Skin of body (tissue), 2 donors: ENCODE measurements around the gene DAP. TPM values are rescaled to one million over a fixed set of nuclear protein-coding genes. Genes with fewer than 3 reads are reported as not detected.

ENCODE experiments used
- DNase-seq: peaks from one replicate; lab custom pipeline; 2025; lab: John Stamatoyannopoulos, UW
- total RNA-seq: library from RNA; depleted of rRNA; stranded (reverse); fragments of >200 nt; gene quantifications from one replicate; pipeline ENCODE4 v1.2.3, GENCODE V29; 2014

The DAP gene
- total RNA-seq, 1 donor from 2014 or later, result 27.4 TPM

DNA sequence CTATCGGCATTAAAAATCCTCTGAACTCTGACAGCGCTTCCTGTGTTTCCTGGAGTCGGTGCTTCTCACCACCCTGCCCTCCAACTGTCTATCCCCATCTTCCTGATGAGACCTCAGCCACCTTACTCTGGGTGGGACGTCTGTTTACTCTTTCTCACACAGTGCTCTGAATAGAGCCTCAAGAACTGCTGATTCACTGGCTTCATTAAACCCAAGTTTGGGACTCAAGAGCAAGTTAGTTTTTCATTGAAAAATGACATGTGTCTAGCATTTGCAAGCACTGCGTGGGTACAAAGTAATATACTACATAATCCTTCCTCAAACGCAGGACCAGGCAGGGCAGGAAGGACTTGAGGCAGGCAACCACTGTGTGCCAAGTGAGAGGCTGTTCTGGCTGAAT, 49.5 kb downstream of the DAP start:
- DNase-seq, result no peak

DNA sequence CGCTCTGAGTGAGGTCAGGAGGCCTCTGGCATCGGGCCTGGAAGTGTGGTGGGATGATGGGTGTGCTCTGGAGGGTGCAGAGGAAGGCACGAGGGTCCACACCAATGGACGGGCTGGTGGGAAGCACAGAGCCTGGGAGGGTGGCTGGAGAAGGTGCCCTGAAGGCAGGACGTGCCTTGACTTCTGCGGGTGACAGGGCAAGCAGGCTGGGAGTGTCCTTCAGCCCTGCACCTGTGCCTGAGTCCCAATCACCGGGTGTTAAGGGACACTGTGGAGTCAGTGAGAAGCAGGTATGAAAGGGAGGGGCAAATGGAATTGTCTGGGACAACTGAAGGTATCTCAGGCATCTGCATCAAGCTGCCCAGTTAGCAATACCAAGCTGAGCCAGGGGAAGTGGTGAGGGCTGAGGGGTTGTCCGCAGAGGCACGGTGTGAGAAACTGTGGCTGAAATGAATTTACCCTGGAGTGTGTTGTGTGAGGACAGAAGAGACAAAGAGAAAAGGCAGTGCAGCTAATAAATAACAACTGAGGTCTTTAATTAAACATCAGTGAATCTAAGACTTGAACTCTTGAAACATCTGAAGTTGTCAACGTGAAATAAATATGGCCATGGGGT, 50.4 kb downstream of the DAP start:
- no peak for DNase-seq

DNA sequence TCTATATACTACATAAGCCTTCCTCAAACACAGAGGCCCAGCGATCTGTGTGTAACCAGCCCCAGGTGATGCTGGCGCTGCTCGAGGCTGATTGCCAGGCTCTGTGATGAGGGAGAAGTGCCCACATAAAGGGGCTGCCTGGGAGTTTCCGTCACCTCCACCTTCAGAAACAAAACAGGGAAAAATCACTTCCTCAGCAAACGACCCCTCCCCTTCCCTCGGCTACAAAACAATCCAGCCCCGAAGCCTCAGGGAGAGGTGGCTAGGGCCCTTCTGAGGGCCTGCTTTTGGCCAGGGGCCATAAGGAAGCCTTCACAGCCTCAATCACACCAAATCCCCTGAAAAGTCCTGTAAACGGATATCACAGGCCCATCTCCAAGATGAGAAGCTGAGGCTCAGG, 51.1 kb downstream of the DAP start:
- no peak for DNase-seq

DNA sequence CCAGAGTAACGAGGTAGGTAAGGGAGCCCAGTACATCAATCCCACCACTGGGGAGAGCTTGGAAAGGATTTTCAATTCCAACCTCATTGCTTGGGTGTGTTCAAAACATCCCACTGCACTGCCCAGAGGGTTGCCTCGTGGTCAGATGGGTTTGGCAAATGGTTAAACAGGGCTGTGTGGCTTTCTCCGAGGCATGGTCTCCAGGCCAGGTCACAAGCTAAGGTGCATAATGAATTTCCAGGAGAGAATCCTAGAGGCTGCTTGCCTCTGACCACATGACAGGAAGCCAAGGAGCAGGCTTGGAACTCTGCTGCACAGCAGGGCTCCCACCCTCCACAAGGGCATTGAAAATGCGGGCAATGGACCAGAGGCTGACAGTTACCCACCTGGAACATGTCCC, 51.6 kb downstream of the DAP start:
- no peak for DNase-seq

DNA sequence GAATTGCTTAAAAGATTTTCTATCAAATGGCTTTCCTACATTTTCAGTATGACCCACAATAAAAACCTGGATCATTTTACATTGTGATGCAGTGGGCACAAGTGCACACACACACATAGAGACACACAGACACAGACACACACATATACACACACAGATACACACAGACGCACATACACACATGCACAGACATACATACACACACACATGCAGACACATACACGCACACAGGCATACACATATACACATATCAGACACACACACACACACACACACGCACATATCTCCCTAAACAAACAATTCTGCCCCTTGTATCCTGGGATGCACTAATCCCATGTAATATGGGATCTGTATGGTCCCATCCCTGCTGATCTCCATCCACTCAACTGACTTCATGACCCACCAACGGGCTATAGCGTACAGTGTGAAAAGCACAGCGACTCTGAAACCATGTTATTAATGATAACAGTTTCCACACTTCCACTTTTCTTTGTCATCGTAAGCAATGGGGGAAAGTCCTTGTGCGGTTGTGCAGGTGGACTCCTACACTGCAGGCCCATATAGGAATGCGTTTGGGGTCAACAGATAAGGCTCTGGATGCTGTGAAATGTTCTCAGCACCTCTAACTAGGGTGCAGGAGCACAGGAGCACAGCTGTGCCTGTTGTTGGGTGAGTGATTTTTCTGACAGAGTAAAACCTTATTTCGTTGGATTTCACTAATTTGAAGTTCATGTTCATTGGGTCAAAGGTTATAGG, 52.7 kb downstream of the DAP start:
- DNase-seq, result no peak

DNA sequence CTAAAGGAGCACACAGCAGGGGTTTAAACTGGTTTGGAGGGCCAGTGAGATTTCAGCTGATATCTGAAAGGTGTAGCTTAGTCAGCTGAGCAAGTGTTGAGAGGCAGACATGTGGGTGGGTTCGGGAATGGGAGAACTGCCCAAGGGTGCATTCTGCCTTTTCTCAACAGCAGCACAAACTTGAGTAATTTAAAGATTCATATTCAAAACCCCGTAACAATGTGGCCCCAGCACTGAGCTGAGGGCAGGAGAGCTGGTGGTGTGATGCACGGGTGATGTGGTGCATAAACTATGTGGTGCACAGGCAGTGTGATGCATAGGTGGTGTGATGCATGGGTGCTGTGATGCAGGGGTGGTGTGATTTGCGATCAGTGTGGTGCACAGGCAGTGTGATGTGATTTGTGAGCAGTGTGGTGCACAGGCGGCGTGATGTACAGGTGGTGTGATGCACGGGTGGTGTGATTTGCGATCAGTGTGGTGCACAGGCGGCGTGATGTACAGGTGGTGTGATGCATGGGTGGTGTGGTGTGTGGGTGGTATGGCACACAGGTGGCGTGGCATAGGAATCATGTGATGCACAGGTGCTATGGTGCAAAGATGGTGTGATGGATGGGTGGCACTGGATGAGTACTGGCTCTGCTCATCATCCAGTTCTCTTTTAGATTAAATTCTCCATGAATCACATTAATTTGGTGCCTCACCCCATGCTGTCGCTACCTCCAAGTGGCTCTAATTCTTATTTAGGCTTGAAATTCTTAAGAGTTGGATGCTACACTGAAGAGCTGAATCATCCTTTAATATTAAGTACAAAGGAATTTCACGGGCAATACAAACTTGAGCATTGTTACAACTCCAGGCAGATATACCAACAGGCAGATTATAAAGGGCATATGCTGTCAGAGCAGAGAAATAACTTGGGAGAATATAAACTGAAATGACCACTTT, 53.6 kb downstream of the DAP start:
- DNase-seq, result no peak

DNA sequence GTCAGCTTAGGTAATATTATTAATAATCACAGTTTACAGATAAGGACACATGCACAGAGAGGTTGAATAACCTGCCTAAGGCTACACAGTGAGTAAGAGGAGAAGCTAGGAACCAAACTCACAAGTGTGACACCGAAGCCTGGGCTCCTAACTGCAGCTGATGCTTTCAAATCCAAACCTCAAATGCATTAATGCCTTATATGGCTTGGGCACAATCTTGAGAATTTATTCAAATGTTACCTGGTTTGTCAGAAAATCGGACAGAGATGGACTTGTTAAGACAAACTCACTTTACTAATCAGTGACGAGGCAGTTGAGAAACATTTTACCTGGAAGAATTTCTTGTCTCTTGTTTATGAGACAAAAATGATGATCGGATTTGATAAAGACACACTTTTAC, 54.7 kb downstream of the DAP start:
- DNase-seq, result no peak

DNA sequence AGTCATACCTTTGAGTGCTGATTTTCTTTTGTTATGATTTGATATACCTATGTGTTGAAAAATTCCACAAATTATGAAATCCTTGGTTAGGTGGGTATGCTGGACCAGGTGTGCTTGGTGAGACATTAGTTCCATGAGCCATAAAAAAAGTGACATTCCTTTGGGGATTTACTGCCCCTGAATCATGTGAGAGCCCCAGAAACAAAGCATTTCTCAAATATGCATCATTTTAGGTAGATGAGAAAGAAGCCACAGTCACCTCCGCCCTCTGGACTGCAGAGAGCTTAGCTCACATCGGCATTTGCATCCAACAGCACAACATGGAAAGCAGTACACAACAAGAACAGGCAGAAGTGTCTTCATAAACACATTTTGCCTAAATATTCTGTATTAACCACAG, 55.3 kb downstream of the DAP start:
- DNase-seq, result no peak

DNA sequence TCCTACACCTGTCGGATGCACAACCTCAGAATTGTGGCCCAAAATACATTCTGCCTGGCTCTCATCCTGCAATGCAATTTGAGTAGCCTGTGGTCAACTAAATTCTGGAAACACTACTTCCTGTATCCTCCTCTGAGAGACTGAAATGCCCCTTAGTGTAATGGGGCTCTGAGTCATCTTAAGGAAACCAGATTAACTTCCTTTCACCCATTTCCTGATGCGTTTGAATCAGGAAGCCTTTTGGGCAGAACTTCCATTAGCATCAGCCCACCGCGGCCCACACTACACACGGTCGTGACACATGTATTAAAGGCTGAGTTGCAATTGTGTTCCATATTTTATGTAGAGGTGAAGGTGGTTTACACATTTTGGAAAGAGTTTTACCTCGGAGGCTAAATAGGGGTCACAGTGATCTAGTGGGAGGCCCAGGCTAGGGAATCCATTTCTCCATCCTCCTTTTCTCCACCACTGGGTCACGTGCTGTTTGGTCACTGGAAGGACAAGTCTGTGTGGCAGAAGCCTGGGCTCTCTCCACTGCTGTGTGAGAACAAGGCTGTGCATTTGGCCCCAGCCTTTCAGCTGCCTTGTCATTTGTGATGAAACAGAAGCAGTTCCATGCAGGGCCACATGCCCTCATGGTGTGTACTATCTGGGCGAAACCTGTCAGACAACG, 55.9 kb downstream of the DAP start:
- no peak for DNase-seq

DNA sequence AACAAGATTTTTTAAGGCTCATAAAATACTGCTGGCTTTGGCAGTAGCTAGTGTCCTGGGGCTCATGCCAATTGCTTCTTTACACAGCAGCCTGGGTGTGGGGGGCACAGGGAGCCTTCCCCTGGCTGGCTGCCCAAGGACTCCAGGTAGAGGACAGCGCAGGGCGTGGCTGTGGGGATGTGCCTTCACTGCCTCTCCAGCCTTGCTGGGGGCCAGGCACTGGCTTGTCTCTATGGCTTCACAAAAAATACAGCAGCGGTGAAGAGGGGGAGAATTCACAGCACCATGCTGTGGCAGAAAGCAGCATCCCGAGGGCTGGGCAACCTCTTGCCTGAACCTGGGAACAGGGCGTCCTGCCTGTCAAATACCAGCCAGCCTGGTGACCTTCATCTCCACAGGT, 57.4 kb downstream of the DAP start:
- no peak for DNase-seq

DNA sequence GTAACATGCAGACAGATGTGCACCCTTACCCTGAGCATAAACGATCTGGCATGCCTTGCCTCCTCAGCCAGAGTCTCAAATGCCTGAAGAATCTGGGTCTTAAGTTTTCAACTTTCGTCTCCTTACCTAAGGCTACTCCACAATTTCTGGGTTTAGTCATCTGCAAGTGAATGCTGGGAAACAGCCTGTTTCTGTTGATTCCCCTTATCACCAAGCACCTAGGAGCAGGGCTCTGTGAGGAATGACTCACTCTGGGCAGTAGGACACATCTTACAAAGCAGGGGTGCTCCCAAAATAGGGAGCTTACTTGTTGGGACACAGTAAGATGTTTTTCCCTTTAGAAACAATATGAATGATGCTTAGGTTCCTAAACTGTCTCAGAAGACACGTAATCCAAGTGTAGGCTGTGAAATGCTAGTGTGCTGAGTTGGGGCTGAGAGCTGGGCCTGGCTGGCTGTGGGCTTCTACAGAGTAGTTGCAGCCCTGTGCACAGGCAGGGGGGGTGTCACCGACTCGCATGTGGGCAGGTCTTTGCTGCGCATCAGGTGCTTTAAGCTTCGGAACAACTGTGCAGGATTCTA, 58.0 kb downstream of the DAP start:
- DNase-seq, result no peak

DNA sequence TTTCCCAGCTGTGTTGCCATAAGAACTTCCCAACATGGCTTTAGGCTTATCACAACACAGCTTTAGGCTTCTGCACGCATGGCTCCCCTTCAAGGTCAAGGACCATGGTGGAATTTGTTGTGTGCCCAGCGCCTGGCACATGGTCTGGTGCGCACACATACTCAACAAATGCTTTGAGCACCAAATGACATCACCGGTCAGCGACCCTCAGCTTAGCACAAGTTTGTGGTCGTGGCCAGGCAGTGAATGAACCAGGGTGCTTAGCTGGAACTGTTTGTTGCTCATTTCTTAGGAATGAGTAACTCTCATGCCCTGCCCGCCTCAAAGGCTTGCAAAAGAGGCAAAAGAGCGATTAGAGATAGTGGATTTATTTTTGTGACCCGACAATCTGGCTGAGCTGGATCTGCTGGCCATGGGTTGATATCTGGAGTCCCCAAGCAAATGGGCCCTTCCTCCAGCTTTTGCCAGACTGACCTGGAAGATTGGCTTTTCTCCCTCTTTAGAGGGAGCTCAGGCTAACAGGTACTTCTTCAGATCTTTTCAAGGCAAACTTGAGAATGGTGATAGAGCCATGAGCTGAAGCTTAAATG, 58.9 kb downstream of the DAP start:
- DNase-seq, result no peak

DNA sequence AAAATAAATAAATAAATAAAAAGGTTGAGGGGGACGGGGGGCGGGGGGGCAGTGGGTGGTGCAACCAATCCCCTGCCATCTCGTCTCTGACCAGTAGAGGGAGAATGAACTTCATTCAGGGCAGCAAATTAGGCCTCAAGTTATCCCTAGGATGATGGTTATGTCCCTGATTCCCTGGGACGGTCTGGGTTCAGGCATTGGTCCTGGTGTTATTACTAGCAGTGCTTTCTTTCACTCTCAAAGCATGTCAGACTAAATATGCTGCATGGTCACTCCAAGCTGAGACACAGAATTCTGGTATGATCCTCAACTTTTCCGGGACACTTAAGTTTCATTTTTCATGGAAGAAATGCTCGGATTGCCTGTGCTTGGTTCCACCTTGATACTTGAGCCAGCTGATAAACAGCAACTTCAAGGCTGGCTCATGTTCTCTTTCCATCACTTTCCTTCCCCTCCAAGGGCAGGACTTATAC, 59.4 kb downstream of the DAP start:
- no peak for DNase-seq

DNA sequence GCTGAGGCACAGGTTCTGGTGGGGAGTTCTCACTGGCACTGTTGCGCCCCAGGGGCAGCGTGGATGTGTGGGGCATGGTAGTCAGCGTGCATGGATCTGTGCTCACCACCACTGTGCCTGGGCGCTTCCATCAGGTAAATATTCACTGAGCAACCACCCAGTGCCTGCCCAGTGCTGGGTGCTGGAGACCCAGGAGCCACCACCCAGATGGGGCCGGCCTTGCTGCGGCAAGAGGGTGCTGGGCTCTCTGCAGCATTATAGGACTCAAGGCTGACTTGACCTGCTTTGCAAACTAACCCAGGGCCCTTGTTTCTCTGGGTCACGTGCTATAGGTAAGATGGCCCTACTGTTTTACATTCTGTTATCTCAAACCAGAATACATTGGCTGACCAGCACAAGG, 60.5 kb downstream of the DAP start:
- no peak for DNase-seq

DNA sequence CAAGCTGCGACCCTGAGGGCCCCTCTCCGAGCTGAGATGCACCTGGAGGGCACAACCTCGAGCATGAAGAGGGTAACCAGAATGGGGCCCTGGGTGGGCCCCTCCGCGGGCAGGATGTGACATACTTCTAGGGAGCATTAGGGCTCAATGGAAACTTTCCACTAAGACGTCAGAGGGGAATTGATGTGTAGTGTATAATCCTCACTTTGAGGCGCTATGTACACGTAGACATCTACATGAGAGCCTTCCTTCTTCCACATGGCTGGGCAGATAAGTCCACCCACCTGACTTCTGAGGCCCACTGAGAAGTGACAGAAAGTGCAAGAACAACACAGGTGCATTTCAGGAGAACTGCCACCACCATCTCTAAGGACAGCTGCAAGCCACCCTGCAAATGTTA, 61.0 kb downstream of the DAP start:
- no peak for DNase-seq

DNA sequence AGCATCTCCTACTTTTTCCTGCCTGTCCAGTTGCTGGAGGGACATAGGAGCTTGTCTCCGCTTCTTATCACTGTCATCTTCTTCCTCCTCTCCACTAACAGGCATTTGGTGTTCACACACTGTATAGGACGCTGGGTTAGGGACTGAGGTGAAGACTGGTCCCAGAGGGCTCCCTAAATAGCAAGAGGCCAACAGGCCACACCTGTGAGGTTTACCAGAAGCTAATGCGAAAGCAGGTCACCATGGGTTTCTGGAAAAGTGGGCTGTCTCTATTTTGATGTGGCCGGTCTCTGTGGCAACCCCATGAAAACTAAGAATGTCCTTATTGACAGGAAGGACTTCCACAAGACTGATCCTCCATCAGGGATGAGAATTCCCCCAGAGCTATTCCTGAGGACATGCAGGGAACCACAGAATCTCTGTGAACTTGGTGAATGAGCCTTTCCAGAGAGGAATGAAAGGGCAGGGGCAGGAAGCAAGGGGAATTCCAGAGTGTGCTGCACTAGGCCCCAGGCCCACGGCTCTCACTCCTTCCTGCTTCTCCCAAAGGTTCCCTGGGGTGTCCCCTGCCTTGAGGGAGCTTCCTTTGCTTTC, 61.7 kb downstream of the DAP start:
- no peak for DNase-seq

DNA sequence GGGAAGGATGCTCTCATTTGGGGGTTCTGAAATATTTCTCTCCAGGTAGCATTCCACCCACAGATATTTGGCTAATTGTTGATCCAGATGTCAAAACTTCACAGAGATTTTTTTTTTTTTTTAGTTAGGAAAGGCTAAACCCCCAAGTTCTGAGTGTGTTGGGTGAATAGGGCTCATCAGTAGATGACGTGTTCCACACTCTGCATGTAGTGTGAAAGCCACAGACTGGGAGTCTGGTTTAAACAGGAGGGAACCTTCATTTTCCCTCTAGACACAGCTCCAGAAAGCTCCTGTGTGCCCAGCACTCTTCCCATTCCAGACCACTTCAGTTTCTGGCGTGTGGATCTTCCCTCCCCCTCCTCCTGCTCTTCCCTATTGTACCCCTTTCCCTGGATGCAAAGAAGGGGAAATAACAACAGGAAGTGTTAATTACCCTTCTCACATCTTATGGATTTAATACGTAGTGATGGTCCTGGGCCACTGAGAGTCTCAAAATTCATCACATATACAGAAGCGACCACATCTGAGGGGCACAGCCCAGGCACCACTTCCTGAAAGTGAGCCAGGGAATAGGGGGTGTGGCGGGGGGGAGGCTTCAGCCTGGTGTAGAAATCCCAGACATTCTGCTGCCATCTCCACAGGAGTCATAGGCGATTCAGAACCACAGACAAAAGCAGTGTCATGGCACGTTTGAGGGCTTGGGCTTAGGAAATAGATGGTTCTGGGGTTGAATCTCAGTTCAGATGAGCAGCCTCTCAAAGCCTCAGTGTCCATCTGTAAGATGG, 65.1 kb downstream of the DAP start:
- no peak for DNase-seq

DNA sequence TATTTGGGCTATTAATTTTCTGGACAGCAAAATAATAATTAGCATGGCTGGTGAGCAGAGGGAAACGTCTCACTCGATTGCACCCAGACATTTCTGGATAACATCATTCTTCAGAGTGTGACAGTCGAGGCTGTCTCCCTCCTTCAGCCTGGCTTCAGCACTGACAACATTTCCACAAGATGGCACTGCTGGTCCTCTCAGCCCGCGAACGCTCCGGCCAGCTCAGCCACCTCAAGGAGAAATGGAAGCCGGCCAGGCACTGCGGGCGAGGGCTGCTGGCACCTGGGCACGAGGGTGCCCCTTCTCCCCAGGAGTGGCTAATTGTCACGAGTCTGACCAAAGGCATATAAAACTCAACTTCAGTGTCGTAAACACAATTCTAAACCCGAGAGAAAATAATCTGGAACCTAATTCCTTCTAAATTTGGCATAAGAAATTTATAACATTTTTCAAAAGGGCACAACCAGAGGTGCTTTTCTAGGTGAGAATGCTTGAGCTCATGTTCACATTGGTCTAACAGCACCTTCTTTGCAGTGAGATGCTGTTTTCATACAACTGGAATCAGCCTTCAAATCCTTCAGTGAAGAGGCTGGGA, 65.9 kb downstream of the DAP start:
- no peak for DNase-seq
